ENCODE measurements around the gene M1AP. TPM values are rescaled to one million over a fixed set of nuclear protein-coding genes. Genes with fewer than 3 reads are reported as not detected.

Gene M1AP
- total and polyA plus RNA-seq, 10 donors: 0.26 to 2.0 (median 0.65) TPM

DNA sequence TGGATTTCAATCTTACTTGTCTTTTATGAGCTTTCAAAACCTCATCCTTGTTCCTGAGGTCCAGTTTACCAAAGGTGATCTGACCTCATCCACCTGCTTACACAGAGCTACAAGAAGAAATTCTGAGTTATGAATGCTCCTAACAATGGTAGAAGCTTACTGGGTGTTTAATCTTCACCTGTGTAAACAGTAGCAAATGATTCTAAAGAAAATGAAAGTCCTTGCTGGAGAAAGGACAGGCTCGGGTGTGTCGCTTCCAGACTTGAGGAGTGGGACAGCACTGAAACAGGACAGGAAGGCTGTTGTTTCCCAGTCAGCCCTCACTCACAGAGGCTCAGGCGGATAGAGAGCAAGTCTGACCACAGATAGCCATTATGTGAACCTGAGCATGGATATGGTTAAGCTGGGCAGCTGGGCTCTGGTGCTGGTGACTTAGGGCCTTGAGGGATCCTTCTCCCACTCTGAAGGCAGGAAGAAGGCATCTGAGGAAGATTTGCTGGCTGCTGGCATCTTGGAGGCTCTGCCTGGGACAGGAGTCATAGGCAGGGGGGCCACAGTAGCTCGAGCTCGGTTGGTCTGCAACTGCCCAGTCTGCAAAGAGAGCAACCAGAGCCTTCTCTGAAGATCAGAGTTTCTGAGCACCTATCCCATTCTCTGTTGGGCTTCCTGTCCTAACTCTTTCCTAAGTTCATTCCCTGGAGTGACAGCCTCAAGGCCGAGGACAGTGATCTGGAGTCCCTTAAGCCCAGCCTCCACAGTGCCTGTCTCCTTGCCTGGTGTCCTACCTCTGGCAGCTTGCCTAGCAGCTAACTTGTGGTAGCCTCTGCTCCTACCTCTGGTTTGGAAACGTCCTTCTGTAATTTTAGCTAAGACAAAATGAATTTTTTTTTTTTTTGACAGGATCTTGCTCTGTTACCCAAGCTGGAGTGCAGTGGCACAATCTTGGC is 89.6 kb downstream of the M1AP start:
- peak in 1 of 3 donors; percentile 7 for TF ChIP-seq POLR2AphosphoS5 (IDR thresholded peaks at IDR 0.05)
- TF ChIP-seq, protein P1, sequence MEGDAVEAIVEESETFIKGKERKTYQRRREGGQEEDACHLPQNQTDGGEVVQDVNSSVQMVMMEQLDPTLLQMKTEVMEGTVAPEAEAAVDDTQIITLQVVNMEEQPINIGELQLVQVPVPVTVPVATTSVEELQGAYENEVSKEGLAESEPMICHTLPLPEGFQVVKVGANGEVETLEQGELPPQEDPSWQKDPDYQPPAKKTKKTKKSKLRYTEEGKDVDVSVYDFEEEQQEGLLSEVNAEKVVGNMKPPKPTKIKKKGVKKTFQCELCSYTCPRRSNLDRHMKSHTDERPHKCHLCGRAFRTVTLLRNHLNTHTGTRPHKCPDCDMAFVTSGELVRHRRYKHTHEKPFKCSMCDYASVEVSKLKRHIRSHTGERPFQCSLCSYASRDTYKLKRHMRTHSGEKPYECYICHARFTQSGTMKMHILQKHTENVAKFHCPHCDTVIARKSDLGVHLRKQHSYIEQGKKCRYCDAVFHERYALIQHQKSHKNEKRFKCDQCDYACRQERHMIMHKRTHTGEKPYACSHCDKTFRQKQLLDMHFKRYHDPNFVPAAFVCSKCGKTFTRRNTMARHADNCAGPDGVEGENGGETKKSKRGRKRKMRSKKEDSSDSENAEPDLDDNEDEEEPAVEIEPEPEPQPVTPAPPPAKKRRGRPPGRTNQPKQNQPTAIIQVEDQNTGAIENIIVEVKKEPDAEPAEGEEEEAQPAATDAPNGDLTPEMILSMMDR (IDR thresholded peaks at IDR 0.05 in 8 of 11, conservative IDR thresholded peaks at IDR 0.05 in 3 of 11): no peak
- Histone ChIP-seq H3K36me3 (peaks cover 0 to 25% (median 9%) of the 10 kb centered on the region in 6 donors), H3K27me3 (replicated peaks in 1 of 7) (no peaks in the 10 kb centered on the region), H3K9me3 (no peaks in the 10 kb centered on the region), H3K4me3 (no peak overlapping the region), H3K27ac (peak overlapping the region in 1 of 8 donors; percentile 3), H3K4me1 (peaks cover 7 to 58% (median 26%) of the 10 kb centered on the region in 6 donors)
- intact Hi-C loops (cut with DNase I; ENCODE audit: low total_unique reads): no loop called here
- WGBS, 5 donors: 60 to 85% (median 69%) methylated on average over 5 to 7 of the region's 7 CpGs
- no peak for DNase-seq

DNA sequence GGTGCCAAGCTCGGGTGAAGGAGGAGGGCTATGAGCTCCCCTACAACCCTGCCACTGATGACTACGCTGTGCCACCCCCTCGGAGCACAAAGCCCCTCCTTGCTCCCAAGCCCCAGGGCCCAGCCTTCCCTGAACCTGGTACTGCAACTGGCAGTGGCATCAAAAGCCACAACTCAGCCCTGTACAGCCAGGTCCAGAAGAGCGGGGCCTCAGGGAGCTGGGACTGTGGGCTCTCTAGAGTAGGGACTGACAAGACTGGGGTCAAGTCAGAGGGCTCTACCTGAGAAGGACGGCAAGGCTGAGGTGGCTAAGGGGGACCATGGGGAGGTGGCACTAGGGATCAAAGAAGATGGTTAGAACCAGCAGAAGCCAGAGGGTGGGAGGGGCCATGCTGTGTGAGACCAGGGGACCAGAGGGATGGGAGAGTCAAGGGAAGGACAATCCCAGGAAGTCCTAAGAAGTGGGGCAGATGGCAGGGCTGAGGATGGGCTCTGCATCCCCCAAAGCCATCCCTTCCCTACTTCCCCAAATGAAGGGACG is 91.2 kb downstream of the M1AP start:
- intact Hi-C loops (cut with DNase I; ENCODE audit: low total_unique reads): no loop called here
- no peak for DNase-seq
- peaks cover 7 to 74% (median 35%) of the 10 kb centered on the region in 6 donors for H3K4me1 ChIP-seq
- H3K9me3 ChIP-seq: no peaks in the 10 kb centered on the region
- H3K4me3 ChIP-seq: no peak overlapping the region
- TF ChIP-seq POLR2A (IDR thresholded peaks at IDR 0.05): no peak
- TF ChIP-seq, protein P1 (IDR thresholded peaks at IDR 0.05 in 8 of 11, conservative IDR thresholded peaks at IDR 0.05 in 3 of 11): no peak
- no peak for TF ChIP-seq POLR2AphosphoS5 (IDR thresholded peaks at IDR 0.05)
- peaks cover 0 to 25% (median 9%) of the 10 kb centered on the region in 6 donors for H3K36me3 ChIP-seq
- WGBS, 5 donors: 87 to 96% (median 90%) methylated on average over 5 to 6 of the region's 6 CpGs
- H3K27me3 ChIP-seq (replicated peaks in 1 of 7): no peaks in the 10 kb centered on the region
- peak overlapping the region in 3 of 8 donors; percentile 90 to 96 (median 93) for H3K27ac ChIP-seq

DNA sequence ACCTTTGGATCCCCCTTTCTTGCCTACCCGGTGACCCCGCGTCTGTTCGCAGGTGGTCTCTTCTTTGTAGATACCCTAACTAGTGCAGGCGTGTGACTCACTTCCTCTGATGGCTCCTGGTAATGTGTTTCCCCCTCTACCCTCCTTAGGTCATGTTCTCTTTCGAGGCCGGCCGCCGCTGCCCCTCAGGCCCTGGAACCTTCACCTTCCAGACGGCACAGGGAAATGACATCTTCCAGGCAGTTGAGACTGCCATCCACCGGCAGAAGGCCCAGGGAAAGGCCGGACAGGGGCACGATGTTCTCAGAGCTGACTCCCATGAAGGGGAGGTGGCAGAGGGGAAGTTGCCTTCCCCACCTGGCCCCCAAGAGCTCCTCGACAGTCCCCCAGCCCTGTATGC is 92.0 kb downstream of the M1AP start:
- Histone ChIP-seq H3K9me3 (no peaks in the 10 kb centered on the region), H3K27me3 (replicated peaks in 1 of 7) (no peaks in the 10 kb centered on the region), H3K4me3 (peak overlapping the region in 6 of 8 donors; percentile 75 to 99 (median 86)), H3K4me1 (peaks cover 7 to 75% (median 35%) of the 10 kb centered on the region in 6 donors), H3K27ac (peak overlapping the region in 7 of 8 donors; percentile 90 to 96 (median 92)), H3K36me3 (peaks cover 0 to 25% (median 9%) of the 10 kb centered on the region in 6 donors)
- TF ChIP-seq POLR2A (IDR thresholded peaks at IDR 0.05) (no peak), POLR2AphosphoS5 (IDR thresholded peaks at IDR 0.05) (no peak)
- TF ChIP-seq, protein P1 (IDR thresholded peaks at IDR 0.05 in 8 of 11, conservative IDR thresholded peaks at IDR 0.05 in 3 of 11): no peak
- DNase-seq: no peak
- intact Hi-C loops (cut with DNase I; ENCODE audit: low total_unique reads): no loop called here
- 56 to 80% (median 76%) methylated on average over 13 to 14 of the region's 14 CpGs for WGBS, 5 donors

Measured in spleen (tissue), 11 donors.